Activated T-cell treated with anti-CD3 and anti-CD28 coated beads for 4 hours (primary cell): Measurements from ENCODE around the gene PLD6.
A peak's percentile ranks its signal among the peaks of the same experiment; 100 is the strongest.

Experiments used
- DNase-seq: peaks from one replicate; pipeline ENCODE4 v3.0.0-alpha.2; 2020

The PLD6 gene

DNA sequence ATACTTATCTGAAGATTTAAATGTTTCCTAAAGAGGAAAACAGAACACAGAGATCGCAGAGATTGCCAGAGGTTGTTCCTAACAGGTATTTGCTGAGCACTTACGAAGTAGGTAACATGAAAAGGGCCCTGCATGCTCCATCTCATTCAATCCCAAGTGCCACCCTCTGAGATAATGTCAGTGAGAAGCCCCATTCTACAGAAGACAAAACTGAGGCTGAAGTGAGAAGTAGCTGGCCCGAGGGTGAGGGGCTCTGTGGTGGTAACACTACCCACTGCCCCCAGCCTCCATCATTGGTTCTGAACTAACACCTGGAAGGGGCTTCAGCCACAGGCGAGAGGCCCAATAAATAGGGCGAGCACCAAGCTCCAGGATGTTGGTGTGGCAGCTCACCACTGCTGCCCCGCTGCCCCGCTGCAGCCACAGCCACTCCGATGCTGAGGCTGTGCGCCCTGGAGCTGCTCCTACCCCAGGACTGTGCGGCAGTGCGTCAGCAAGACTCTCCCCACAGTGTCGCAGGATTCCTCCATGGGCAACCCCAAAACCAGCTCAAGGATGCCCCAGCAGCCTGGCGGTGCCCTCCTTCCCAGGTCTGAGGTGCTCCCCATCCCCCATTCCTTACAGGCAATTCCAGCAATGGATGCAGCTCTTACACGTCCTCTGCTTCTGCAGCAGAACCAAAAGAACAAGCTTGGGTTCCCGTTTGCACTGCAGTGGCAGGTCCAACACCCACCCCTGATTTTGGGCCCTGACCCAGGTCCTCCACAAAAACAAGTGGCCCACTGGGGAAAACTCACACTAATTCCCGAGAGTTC, 20.5 kb upstream of the PLD6 start:
- DNase-seq = no peak

DNA sequence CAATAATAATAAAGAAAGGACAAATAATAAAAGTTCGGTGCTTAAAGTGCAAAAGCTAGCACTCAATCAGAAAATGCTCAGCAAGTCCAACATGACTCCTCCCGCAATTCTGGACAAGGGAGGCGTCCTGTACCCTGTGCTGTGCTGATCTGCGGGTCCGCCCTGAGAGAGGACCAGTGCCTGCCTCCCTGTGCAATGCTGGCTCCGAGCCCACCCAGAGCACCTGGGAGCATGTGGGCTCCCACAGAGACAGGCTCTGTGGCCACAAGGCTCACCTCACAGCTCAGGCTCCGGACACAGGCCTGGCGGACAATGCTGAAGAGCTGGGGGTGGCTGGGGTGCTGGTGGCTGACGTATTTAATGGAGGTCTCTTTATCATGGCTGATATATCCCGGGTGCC, 19.8 kb upstream of the PLD6 start:
- no peak for DNase-seq

DNA sequence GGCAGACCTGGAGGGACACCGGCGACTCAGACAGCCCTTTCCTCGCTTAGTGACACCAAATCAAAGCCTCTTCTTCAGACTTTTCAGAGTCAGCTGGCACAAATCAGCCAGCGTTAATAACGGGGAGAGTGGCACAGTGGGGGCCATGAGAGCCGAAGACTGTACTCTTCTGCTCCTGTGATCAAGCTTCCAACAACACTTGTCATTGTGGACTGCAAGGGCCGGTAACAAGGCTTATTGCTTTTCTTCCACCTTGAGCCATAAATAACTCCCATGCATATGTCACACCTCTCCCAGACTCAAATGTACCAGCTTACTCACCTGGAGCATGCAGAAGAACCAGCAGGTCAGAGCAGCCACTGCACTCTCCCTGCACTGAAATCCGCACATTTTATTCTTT, 18.0 kb upstream of the PLD6 start:
- DNase-seq = no peak

DNA sequence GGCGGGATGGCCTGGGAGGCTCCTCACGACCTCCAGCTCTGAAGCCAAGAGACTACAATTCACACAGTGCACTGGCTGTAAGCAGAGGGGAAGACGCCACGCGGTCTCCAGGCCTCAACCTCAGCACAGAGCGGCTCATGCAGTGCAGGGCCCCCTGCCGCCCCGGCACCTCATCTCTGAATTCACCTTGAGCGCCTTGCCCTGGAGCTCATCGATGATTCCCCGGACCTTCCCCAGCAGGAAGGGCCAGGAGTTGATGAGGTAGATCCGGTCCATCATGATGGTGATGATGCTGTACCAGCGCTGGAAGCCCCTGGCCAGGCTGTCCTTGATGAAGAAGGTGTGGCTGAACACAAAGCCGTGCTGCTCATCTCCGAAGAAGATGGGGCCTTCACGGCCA, 17.6 kb upstream of the PLD6 start:
- no peak for DNase-seq

DNA sequence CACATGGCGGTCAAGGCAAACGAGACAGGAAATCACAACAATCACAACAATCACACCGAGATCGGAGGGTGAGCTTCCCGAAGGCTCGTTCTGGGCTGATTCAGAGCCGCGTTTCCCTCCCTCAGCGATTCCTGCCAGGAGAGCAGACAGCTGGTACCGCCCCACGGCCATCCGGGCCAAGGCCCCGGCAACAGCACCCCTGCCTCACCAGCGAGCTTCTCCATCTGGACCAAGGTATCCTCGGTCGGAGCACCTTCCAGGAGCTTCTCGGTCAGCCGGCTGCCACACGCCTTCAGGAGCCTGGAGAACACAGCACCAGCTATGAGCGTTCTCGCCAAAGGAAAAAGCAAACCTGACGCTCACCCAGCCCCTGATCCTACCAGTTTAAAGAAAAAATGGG, 15.2 kb upstream of the PLD6 start:
- no peak for DNase-seq

DNA sequence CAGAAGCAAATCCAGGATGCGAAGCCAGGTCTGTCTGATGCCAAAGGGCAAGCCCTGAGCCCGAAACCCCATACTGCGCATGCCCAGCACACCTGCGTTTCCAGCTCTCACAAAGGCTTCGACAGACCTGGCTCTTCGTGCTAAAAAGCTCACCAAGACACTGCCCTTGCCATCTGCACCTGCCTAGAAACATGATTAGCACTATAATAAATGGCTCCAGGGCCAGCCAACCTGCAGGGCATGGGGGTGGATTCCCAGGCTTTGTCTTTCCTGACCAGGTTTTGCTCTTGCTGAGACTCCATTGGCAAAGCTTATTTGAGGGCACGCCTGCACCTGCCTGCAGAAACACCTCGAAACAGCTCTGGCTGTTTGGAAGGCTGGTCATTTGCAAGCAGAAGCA, 14.4 kb upstream of the PLD6 start:
- DNase-seq = no peak

DNA sequence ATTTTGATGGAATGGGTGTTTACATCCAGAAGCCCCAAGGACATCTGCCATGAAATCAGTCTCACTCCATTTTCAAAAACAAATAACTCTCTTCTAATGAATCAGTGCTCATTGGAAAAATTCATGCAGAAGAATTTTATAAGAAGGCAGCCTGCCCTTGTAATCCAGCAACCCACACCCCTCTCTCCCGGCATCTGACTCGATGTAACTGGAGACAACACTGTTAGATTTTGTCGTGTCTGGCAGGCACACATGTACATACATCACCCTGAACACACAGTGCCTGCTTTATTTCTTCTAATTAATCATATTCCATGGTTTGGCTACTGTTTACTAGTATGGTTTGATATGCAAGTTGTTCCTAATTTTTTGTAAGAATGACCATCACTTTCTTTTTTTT, 11.9 kb upstream of the PLD6 start:
- DNase-seq = no peak

DNA sequence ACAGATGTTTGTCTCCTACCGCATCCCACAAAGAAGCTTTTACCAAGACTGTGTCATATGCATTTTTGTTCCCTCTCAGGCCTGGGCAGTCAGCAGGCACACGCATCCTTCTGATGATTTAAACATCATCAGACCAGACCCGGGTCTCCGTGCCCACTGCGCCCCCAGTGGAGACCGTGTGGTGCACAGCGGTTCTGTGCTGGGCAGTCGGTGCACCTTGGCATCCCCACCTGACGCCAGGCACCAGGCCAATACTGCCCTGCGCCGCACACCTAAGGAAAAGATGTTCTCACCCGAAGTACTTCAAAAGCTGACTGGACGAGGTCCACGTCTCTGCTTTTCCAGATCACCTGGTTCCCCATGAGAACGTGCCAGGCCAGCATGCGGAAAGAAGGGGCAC, 10.6 kb upstream of the PLD6 start:
- DNase-seq = no peak

DNA sequence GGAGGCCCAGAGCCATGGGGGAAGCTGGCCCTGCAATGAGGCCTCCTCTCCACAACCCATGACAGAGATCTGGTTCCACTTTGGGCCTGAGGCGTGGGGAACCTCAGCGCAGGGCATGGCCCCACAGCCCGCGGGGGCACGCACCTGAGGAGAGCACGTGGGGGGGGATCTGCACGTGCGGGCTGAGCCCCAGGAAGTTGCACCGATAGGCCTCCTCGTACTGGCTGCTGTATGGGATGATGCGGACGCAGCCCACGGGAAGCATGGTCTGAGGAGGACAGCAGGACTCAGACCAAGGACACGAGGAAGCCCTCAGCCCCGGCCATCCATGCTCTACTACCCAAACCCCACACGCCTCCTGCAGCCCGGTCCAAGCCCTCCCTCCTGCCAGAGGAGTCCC, 10.1 kb upstream of the PLD6 start:
- DNase-seq = no peak

DNA sequence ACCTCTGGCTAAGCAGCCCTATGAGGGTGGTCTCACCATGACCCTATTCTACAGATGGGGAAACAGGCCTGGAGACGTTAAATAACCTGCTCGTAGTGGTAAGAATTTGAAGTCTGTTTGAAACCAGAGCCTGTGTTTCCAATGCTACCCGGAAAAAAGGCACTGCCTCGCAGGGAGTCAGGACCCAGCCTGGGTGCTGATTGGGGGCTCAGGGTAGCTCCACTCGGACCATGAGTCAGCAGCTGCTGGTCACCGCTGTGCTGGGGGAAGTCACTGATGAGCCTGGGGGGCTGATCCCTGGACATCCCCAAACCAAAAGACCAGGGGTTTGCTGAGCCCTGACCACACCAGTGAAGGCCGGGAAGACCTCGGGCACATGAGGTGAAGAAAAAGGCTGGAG, 9.4 kb upstream of the PLD6 start:
- DNase-seq = no peak

DNA sequence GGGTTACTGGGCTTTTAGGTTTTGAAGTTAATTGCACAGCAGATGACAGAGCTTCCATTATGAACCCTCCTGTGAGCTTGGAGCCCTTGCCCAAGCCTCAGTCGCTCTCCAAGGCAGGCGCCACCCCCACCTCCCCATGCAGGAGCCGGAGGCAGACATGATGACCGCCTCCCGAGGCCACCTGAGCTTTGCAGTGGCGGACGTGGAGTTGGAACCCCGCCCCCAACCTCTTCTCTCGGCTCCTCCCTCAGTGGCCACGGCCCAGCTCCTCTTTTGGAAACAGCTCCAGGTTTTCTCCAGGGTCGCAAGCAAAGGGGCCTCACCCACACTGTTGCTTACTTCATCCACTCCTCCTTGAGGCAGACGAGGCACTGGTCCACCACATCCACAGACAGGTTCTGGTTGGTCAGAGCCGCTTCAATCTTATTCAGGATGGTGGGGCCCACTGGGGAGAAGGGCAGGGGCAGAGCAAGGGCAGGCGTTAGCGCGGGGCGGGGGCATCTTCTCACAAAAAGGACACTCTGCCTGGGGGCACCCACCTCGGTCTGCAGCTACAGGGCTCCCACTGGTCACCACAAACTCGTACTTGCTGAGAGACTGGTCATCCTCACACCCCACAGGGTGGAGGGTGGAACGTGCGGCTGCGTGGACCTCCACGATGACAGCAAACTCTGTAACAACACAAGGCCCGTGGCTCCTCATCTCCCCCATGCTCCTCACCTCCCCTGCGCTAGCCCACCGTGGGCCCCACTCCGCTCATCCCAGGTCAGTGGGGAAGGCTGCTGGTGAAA, 8.7 kb upstream of the PLD6 start:
- DNase-seq = no peak

DNA sequence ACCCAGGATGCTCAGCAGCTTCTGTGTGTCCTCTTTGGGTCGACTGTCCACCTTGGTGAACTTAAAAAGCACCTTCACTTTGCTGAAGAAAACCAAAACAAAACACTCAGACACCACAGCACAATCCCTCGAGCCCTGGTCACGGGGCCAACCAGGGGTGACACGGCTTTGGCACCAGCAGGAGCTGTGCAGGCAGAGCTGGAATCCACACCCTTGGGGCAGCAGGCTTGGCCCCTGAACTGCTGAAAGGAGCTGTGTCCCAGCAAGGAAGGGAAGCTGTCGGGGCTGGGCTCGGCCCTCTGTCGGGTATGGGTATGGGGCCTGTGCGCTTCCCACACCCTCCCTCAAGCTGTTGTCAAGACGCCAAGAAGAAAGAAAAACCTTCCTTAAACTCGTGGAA, 7.6 kb upstream of the PLD6 start:
- no peak for DNase-seq

DNA sequence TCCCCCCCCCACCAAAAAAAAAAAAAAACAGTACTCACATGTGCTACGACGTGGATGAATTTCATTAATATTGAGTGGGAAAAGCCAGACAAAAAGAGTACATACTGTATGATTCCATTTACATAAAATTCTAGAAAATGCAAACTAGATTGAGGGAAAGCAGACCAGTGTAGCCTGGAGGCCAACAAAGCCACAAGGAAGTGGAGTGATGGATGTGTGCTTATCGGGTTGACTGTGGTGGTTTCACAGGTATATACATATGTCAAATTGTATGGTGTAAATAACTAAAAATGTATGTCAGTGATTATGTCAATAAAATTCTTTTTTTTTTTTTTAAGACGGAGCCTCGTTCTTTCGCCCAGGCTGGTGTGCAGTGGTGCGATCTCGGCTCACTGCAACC, 1.9 kb upstream of the PLD6 start:
- no peak for DNase-seq

DNA sequence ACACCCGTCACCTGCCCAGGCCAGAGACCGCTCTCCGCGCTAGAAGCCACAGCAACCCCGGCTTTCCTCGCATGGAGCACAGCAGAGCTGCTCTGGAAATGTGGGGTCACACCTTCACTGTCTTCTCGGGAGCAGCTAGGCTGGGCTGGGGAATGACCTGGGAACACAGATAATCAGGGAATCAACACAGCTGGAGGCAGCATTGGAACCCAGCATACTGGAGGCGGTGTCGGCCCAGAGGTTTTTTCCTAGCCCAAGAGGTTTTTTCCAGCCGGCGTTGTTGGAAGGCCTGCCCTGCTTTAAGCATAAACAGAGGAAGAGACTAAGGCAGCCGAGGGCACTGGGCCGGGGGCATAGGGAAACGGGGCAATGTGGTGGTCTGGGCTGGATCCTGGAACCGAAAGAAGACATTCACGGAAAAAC, 791 bp upstream of the PLD6 start:
- peak; percentile 18 for DNase-seq

DNA sequence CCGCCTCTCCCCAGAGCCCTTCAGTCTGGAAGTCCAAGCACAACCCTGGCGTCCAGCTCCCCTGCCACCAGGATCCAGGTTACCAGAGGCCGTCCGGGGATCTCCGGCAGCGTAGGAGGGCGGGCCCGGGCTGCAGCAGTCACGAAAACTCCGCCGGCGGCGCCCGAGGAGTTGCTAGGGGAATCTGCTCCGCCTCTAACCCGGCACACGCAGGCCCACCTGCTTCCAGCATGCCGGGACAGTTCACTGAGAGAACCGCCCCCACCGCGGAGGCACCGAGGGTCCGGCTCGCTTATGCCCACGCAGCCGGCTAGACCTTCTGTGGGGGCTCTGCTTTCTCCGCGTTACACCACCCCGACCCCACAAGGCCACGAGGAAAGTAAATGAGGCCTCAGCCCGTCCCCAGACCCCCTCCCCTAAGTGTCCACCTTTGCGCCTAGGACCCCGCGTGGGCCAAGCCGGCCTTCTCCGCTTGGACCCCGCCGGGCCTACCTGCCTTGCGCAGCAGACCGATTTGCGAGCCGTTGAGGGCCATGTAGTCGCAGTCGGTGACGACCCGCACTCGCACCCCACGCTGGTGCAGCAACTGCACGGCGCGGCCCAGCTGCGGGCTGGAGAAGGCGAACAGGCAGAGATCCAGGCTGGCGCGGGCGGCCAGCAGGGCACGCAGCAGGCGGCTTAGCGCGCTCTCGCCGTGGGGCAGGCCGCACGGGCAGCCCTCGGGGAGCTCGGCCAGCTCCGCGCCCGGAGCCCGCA, 587 bp downstream of the PLD6 start:
- DNase-seq = peak; percentile 38

DNA sequence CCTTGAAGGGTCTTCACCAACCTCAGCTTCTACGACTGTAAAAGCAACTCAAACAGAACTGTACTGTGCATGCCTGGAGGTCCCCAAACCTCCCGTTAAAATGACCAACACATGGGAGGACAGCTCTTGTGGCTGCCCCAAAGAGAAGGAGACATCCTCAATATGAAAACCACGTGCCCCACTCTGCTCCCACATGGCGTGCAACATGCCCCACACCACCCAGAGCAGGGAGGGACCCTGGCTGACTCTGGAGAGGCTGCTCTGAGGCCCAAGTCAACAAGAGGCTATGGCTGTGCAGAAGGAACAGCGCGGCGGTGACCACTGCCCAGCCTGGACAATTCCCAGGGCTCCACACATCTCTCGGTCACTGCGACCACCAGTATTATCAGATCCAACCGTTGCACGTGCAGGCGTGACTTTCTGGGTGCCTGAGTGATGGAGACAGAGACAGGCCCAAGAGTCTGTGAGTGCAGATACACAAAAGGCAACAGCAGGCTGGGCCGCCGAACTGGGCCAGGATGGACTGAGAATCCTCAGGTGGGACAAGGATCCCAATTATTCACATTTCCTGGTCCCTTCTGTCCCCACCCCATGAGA, 1.4 kb downstream of the PLD6 start:
- no peak for DNase-seq

DNA sequence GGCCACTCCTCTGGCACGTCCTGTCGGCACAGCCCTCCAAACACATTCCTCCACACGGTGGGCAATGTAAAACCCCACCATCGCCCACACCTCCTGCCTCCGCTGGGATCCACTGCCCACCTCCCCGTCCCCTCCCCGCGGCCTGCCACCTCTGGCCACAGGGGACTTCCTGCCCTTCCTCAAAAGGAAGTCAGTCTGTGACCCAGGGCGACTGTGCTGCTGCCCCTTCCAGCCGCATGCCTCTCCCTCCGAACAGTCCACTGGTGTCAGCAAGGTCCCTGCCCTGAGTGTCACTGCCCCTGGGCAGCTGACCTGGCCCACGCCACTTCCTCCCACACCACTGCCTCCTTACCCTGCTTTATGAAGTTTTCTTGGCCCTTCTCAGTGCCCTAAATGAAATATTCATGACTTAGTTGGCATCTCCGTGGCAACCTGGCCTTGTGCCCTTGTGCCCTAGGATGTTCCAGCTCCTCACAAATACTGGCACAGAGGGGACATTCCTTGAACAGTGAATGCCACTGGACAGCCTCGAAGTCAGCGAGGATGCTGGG, 2.0 kb downstream of the PLD6 start:
- no peak for DNase-seq

DNA sequence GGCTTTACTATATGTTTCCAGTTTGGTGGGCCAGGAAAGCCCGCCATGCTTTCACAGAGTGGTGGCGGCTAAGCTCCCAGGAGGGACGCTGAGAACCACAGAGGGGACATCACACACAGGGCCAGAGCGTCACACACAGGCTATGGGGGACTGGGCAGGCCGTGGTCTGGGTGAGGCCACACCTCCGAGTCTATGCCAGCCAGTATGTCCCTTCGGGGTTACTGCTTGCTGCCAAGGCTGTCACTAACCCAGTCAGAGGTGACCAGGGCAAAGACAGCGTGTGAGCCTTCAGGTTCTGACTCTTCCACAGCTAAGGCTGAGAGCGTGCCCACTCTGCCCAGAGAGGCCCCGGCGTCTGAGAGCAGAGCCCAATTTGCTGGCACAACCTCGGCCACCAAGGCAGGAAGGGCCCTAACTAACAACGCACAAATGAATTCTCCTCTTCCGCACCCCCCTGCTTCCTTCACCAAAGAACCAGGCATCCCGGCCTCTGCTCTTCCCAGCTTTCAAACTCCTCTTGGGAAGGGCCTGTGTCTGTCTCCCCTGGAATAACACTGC, 2.9 kb downstream of the PLD6 start:
- DNase-seq = no peak

DNA sequence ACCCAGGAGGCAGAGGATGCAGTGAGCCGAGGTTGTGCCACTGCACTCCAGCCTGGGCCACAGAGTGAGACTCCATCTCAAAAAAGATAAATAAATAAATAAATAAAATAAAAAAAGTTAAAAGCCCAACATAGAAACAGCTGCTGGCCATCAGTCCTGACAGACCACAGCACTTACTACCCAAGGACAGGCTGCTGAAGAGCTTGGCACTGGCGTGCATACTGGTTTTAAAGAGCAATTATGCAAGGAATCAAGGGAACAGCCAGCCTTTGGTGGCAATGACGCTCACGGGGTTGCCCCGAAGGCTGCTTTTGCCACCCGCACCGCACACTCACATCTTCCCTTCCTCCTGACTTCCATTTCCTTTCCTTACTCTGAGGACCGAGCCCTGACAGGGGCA, 4.2 kb downstream of the PLD6 start:
- DNase-seq = no peak

DNA sequence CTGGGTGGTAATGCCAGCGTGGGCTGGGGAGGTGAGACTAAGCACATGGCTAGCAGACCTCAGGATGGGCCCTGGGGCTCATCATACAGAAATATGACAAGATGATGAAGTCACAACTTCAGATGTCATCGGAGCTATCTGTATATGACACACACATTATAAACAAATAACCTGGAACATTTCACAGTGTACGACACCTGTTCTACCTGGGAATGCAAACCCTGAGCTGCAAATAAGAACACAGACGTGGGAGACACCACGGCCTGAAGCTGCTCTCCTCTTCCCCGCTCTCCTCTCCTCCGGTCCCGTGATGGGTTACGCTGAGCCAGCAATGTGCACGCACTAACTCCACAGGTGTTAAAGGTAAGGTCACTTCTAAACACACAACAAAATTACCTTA, 4.9 kb downstream of the PLD6 start:
- DNase-seq = no peak

DNA sequence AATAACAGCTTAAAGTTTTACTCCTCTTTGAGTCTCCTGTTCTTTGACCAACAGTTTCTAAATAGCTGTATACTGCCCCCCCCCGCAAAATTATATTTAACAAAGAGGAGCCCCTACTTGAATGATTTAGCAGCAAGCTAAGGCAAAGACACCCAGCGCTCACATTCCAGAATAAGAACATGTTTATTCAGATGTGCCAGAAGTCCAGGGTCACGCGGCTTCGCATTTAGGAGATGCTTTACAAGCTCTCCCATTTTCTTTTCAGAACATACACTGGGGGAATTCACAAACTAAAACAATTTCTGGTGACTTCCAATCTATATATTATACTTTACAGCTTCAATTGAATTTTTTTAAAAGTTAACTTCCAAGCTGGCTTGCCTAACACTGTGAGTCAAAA, 5.3 kb downstream of the PLD6 start:
- DNase-seq = no peak

DNA sequence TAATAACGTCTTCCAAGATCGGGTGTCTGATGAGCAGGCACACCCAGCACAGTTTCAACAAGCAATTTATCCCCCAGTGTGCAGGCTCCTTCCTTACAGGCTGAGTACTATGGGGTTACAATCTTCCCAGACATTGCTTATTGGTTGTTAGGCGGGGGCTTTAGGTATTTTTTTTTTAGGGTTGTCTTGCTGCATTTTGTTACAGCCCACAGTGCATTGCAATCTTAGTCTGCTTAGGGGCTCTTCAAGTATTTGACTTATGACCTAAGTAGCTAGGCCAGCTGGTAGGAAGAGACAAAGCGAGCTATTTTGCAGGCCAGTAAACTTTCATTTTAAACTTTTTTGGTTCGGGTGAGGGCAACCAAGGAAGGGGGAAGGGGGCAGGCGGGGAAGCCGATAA, 5.8 kb downstream of the PLD6 start:
- no peak for DNase-seq

DNA sequence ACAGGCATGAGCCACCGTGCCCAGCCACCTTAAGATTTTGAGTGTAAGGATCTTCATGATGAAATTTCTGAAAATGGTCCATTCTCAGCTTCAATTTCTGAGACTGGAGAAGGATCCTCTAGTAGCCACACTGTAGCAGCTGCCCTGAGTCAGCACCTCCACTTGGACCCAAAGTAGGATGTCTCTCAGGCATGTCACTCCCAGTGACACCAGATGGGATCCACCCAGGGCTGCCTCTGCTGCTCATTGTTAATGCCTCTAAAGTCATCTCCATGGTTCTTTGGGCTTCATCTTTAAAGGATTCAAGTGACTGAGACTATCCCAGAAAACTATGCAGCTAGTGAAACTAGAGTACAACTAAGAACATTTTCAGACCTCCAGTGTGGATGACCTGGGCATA, 7.9 kb downstream of the PLD6 start:
- DNase-seq = no peak
